Activated CD4-positive, alpha-beta memory T cell treated with anti-CD3 and anti-CD28 coated beads, Interleukin-2, amount 10 ng/mL, durations not matched to agents 7 days and 5 days (primary cell): ENCODE data around the gene AQP10. TPM values are rescaled to one million over a fixed set of nuclear protein-coding genes. Genes with fewer than 3 reads are reported as not detected.
"Not testable (repeated sequence)": the region's sequence is repeated elsewhere in the genome, so short reads cannot be mapped to it uniquely, and the experiment has no call there.

Source experiments
- CTCF ChIA-PET: fragments of 350-600 bp; sonication (Branson Sonifier 250); formaldehyde crosslinking; loops from one replicate; lab custom pipeline; 2021; ENCODE audit warnings: antibody characterized with exemption, inconsistent platforms; lab: Charles Lee
- POLR2A ChIA-PET: fragments of 350-600 bp; sonication (Branson Sonifier 250); formaldehyde crosslinking; loops from one replicate; lab custom pipeline; 2021; ENCODE audit warnings: antibody characterized with exemption; lab: Charles Lee
- DNase-seq: peaks from one replicate; pipeline ENCODE4 v3.0.0-alpha.2; 2020
- H3K27ac Mint-ChIP-seq: one replicate; pipeline ENCODE4 v1.8.0; 2021; ENCODE audit warnings: mild to moderate bottlenecking, mixed read lengths
- H3K27me3 Mint-ChIP-seq: one replicate; pipeline ENCODE4 v1.8.0; 2021; ENCODE audit warnings: mixed read lengths
- H3K36me3 Mint-ChIP-seq: one replicate; pipeline ENCODE4 v1.8.0; 2021; ENCODE audit warnings: low read depth, mixed read lengths
- H3K4me1 Mint-ChIP-seq: one replicate; pipeline ENCODE4 v1.8.0; 2021; ENCODE audit warnings: mixed read lengths
- H3K4me3 Mint-ChIP-seq: one replicate; pipeline ENCODE4 v1.8.0; 2021; ENCODE audit warnings: mild to moderate bottlenecking, mixed read lengths
- H3K9me3 Mint-ChIP-seq: one replicate; pipeline ENCODE4 v1.8.0; 2021; ENCODE audit warnings: mixed read lengths
- total RNA-seq, 2 experiments: library from RNA; stranded (reverse); gene quantifications; one replicate each; pipeline ENCODE4 v1.2.3, GENCODE V29; 2021

AQP10 gene
- total RNA-seq, 2 experiments from 2014 or later = not detected

DNA sequence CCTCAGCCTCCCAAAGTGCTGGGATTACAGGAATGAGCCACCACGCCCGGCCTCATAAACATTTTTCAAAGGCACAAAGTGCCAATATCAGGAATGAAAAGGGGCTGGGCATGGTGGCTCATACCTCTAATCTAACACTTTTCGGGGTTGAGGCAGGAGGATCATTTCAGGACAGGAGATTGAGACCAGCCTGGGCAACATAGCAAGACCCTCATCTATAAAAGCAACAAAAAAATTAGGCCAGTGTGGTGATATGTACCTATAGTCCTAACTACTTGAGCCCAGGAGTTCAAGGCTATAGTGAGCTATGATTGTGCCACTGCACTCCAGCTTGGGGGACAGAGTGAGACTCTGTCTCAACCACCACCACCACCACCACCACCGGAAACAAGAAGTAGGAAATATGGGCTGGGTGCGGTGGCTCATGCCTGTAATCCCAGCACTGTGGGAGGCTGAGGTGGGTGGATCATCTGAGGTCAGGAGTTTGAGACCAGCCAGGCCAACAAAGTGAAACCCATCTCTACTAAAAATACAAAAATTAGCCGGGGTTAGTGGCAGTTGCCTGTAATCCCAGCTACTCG is 53.0 kb downstream of the AQP10 start:
- CTCF ChIA-PET = interaction anchor here (1.5 kb wide), 1 partner anchor 39 kb away, joined by 4 read pairs; no protein-coding TSS in a partner anchor
- H3K4me3 Mint-ChIP-seq, H3K4me1 Mint-ChIP-seq, POLR2A ChIA-PET, H3K27me3 Mint-ChIP-seq, H3K36me3 Mint-ChIP-seq, H3K27ac Mint-ChIP-seq, H3K9me3 Mint-ChIP-seq: not testable (repeated sequence)
- DNase-seq = peak; percentile 35

Other genes starting within 250 kb of the AQP10 start
- gene NUP210L, start 166.0 kb upstream of the AQP10 start, total RNA-seq = under 1 TPM; 0.05 to 0.08 TPM
- gene TPM3, start 129.0 kb upstream of the AQP10 start, total RNA-seq = 100 to 1,000 TPM; 792 to 805 TPM
- gene CFAP141, start 114.8 kb upstream of the AQP10 start, total RNA-seq = not detected
- gene UBAP2L, start 100.1 kb upstream of the AQP10 start, total RNA-seq = 100 to 1,000 TPM; 155 to 157 TPM
- 100 to 1,000 TPM; 141 to 142 TPM for gene HAX1, start 48.5 kb upstream of the AQP10 start, total RNA-seq
- gene ATP8B2, start 4.4 kb downstream of the AQP10 start, total RNA-seq = 100 to 1,000 TPM; 142 to 149 TPM
- 10 to 100 TPM; 15.7 to 16.0 TPM for gene IL6R, start 84.2 kb downstream of the AQP10 start, total RNA-seq
- not detected for gene TDRD10, start 181.1 kb downstream of the AQP10 start, total RNA-seq
- gene SHE, start 181.3 kb downstream of the AQP10 start, total RNA-seq = not detected
- 100 to 1,000 TPM; 118 to 122 TPM for gene UBE2Q1, start 237.6 kb downstream of the AQP10 start, total RNA-seq
- gene CHRNB2, start 246.7 kb downstream of the AQP10 start, total RNA-seq = not detected